Gastroesophageal sphincter (tissue), 4 donors: Measurements from ENCODE around the gene SMAD1. TPM values are rescaled to one million over a fixed set of nuclear protein-coding genes. Genes with fewer than 3 reads are reported as not detected.

Source experiments
- ATAC-seq: fragments of 150-250 bp; one replicate; pipeline ENCODE4 v1.9.1; 2016; ENCODE audit warnings: mild to moderate bottlenecking, moderate library complexity
- H3K27ac ChIP-seq, 4 donors: fragments of 200-600 bp; sonication (generic) in 3 of 4; 1 replicate in 3 of 4; 2 replicates in 1 of 4; pipeline ENCODE4 v1.5.1; 2016 to 2019
- H3K27me3 ChIP-seq: fragments of 200-600 bp; sonication (generic); one replicate; pipeline ENCODE4 v1.5.1; 2019
- H3K36me3 ChIP-seq, 2 donors: fragments of 200-600 bp; sonication (generic); one replicate each; pipeline ENCODE4 v1.5.1; 2019; ENCODE audit warnings: control low read depth in 1 of 2
- H3K4me1 ChIP-seq, 3 donors: fragments of 200-600 bp; sonication (generic); 1 replicate in 2 of 3; 2 replicates in 1 of 3; pipeline ENCODE4 v1.5.1; 2016 to 2019; ENCODE audit warnings: control low read depth in 2 of 3
- H3K4me3 ChIP-seq, 2 donors: fragments of 200-600 bp; sonication (generic); one replicate each; pipeline ENCODE4 v1.5.1; 2019; ENCODE audit warnings: mild to moderate bottlenecking in 1 of 2, moderate library complexity in 1 of 2
- H3K9me3 ChIP-seq, 3 donors: fragments of 200-600 bp; sonication (generic); one replicate each; pipeline ENCODE4 v1.5.1; 2017 to 2019; ENCODE audit warnings: control low read depth in 2 of 3
- EP300 ChIP-seq: sonication (generic); formaldehyde crosslinking; IDR thresholded peaks from one replicate; pipeline ENCODE4 v1.6.1; 2017; ENCODE audit warnings: antibody characterized with exemption, mild to moderate bottlenecking
- POLR2A ChIP-seq, 2 donors: fragments of 450-650 bp; IDR thresholded peaks; one replicate each; pipeline ENCODE4 v1.6.1; 2017; ENCODE audit warnings: antibody characterized with exemption in 2 of 2, mild to moderate bottlenecking in 2 of 2, moderate library complexity in 1 of 2
- POLR2AphosphoS5 ChIP-seq: sonication (generic); formaldehyde crosslinking; IDR thresholded peaks from one replicate; pipeline ENCODE4 v1.6.1; 2017; ENCODE audit warnings: antibody characterized with exemption
- WGBS, 2 donors: methylation state at CpG; one replicate each; pipeline ENCODE4 v1.1.5; 2018; ENCODE audit warnings: low coverage in 1 of 2; 5-methylcytosine and 5-hydroxymethylcytosine counted together
- total RNA-seq, 4 donors: library from RNA; depleted of rRNA; stranded (reverse); fragments of >200 nt; gene quantifications; one replicate each; pipeline ENCODE4 v1.1.0, GENCODE V29; 2016
- TF ChIP-seq, protein P1 (sequence below), 4 experiments: fragments of 200-600 bp in 2 of 4; fragments of 450-650 bp in 2 of 4; sonication (generic) in 1 of 4; IDR thresholded peaks; one replicate each; pipeline ENCODE4 v1.5.1; 2017 to 2019; ENCODE audit warnings: antibody characterized with exemption in 4 of 4, mild to moderate bottlenecking in 2 of 4, moderate library complexity in 2 of 4

Gene SMAD1
- total RNA-seq, 4 donors from 2014 or later, result 26.3 to 37.8 (median 29.2) TPM

- ATAC-seq, result peak; percentile 62
- Histone ChIP-seq H3K27me3 (no peaks in the 10 kb centered on the region), H3K27ac (peak overlapping the region; percentile 91 to 100 (median 98)), H3K9me3 (no peaks in the 10 kb centered on the region), H3K4me1 (peaks cover 0 to 57% (median 10%) of the 10 kb centered on the region in 3 donors), H3K4me3 (peak overlapping the region; percentile 90 to 99), H3K36me3 (no peaks in the 10 kb centered on the region)
- TF ChIP-seq POLR2A (IDR thresholded peaks at IDR 0.05) (peak in 1 of 2 donors; percentile 20), POLR2AphosphoS5 (peak; percentile 63), EP300 (no peak)
- TF ChIP-seq, protein P1, sequence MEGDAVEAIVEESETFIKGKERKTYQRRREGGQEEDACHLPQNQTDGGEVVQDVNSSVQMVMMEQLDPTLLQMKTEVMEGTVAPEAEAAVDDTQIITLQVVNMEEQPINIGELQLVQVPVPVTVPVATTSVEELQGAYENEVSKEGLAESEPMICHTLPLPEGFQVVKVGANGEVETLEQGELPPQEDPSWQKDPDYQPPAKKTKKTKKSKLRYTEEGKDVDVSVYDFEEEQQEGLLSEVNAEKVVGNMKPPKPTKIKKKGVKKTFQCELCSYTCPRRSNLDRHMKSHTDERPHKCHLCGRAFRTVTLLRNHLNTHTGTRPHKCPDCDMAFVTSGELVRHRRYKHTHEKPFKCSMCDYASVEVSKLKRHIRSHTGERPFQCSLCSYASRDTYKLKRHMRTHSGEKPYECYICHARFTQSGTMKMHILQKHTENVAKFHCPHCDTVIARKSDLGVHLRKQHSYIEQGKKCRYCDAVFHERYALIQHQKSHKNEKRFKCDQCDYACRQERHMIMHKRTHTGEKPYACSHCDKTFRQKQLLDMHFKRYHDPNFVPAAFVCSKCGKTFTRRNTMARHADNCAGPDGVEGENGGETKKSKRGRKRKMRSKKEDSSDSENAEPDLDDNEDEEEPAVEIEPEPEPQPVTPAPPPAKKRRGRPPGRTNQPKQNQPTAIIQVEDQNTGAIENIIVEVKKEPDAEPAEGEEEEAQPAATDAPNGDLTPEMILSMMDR (IDR thresholded peaks at IDR 0.05), result peak in 1 of 4 experiments; percentile 24
- WGBS, 2 donors, result 0 to 1% methylated on average over 12 to 15 of the region's 73 CpGs
Measured at GRCh38 chr4:145482209-145483037, 770 bp downstream of the SMAD1 start.

- Histone ChIP-seq H3K9me3 (no peaks in the 10 kb centered on the region), H3K36me3 (no peaks in the 10 kb centered on the region), H3K27ac (peak overlapping the region in 3 of 4 donors; percentile 97 to 100 (median 98)), H3K4me3 (peak overlapping the region; percentile 90 to 99), H3K27me3 (no peaks in the 10 kb centered on the region), H3K4me1 (peaks cover 2 to 67% (median 10%) of the 10 kb centered on the region in 3 donors)
- 40% methylated on average over 3 of the region's 3 CpGs; no CpG with 5 or more reads in 1 of the 2 donors for WGBS, 2 donors
- TF ChIP-seq EP300 (no peak), POLR2AphosphoS5 (no peak), POLR2A (IDR thresholded peaks at IDR 0.05) (no peak)
- TF ChIP-seq, protein P1 (IDR thresholded peaks at IDR 0.05), result no peak
- no peak for ATAC-seq
Measured at GRCh38 chr4:145483514-145483913, 1.9 kb downstream of the SMAD1 start.

GRCh38 chr4:145484225-145484846 is 2.7 kb downstream of the SMAD1 start:
- Histone ChIP-seq H3K4me3 (peak overlapping the region; percentile 6 to 99), H3K4me1 (peaks cover 2 to 74% (median 10%) of the 10 kb centered on the region in 3 donors), H3K9me3 (no peaks in the 10 kb centered on the region), H3K36me3 (no peaks in the 10 kb centered on the region), H3K27ac (peak overlapping the region in 1 of 4 donors; percentile 98), H3K27me3 (no peaks in the 10 kb centered on the region)
- TF ChIP-seq POLR2AphosphoS5, result no peak
- no peak for TF ChIP-seq POLR2A (IDR thresholded peaks at IDR 0.05)
- no peak for TF ChIP-seq EP300
- no peak for ATAC-seq
- 51 to 64% methylated on average over 2 of the region's 2 CpGs for WGBS, 2 donors

- 89 to 91% methylated on average over 8 to 9 of the region's 9 CpGs for WGBS, 2 donors
- TF ChIP-seq, protein P1 (IDR thresholded peaks at IDR 0.05), result no peak
- TF ChIP-seq POLR2A (IDR thresholded peaks at IDR 0.05) (no peak), EP300 (no peak), POLR2AphosphoS5 (no peak)
- ATAC-seq, result no peak
- H3K27ac ChIP-seq, result no peak overlapping the region
- no peaks in the 10 kb centered on the region for H3K9me3 ChIP-seq
- peak overlapping the region in 1 of 2 donors; percentile 99 for H3K4me3 ChIP-seq
- no peaks in the 10 kb centered on the region for H3K36me3 ChIP-seq
- no peaks in the 10 kb centered on the region for H3K27me3 ChIP-seq
- peaks cover 2 to 80% (median 10%) of the 10 kb centered on the region in 3 donors for H3K4me1 ChIP-seq
Measured at GRCh38 chr4:145485120-145485519, 3.5 kb downstream of the SMAD1 start.

GRCh38 chr4:145486603-145487002 is 5.0 kb downstream of the SMAD1 start:
- ATAC-seq, result no peak
- Histone ChIP-seq H3K36me3 (no peaks in the 10 kb centered on the region), H3K27me3 (no peaks in the 10 kb centered on the region), H3K27ac (no peak overlapping the region), H3K4me1 (peaks cover 2 to 78% (median 10%) of the 10 kb centered on the region in 3 donors), H3K9me3 (no peaks in the 10 kb centered on the region), H3K4me3 (no peak overlapping the region)
- TF ChIP-seq, protein P1 (IDR thresholded peaks at IDR 0.05), result no peak
- no peak for TF ChIP-seq POLR2A (IDR thresholded peaks at IDR 0.05)
- TF ChIP-seq EP300, result no peak
- no peak for TF ChIP-seq POLR2AphosphoS5
- 38 to 46% methylated on average over 3 of the region's 3 CpGs for WGBS, 2 donors
